PC-9 (cell line): ENCODE results near the gene MAEA. TPM values are rescaled to one million over a fixed set of nuclear protein-coding genes. Genes with fewer than 3 reads are reported as not detected.
A peak's percentile ranks its signal among the peaks of the same experiment; 100 is the strongest.

ENCODE experiments used
- Bru-seq: library from RNA; stranded (reverse); fragments of 400-500 nt; gene quantifications from one replicate; lab custom pipeline; 2021; lab: Mats Ljungman, UMichigan
- BruChase-seq, 2 experiments: library from RNA; stranded (reverse); fragments of 400-500 nt; gene quantifications; one replicate each; lab custom pipeline; 2021; lab: Mats Ljungman, UMichigan
- BruUV-seq: library from RNA; stranded (reverse); fragments of 400-500 nt; replicated peaks from 2 replicates; lab custom pipeline; 2021; lab: Mats Ljungman, UMichigan
- CTCF ChIA-PET: fragments of 300-600 bp; sonication (Branson Sonifier 250); formaldehyde crosslinking; loops from one replicate; lab custom pipeline; 2022; ENCODE audit warnings: antibody characterized with exemption; lab: Charles Lee
- POLR2A ChIA-PET: fragments of 300-600 bp; sonication (Branson Sonifier 250); formaldehyde crosslinking; loops from one replicate; lab custom pipeline; 2022; ENCODE audit warnings: antibody characterized with exemption; ENCODE audit not compliant: unreplicated experiment; lab: Charles Lee
- DNase-seq, 2 experiments: peaks; one replicate each; pipeline versions ENCODE4 v3.0.0 to v3.0.0-alpha.2; 2015 to 2022; ENCODE audit warnings: mixed read lengths in 1 of 2
- H2AFZ ChIP-seq: fragments of 200-600 bp; sonication (generic); 2 replicates; pipeline ENCODE4 v1.8.1; 2017; ENCODE audit warnings: antibody characterized with exemption
- H3F3A ChIP-seq: fragments of 200-600 bp; sonication (generic); 2 replicates; pipeline ENCODE4 v1.8.1; 2017; ENCODE audit warnings: antibody characterized with exemption, mild to moderate bottlenecking, low read depth; ENCODE audit not compliant: insufficient read depth
- H3K27ac ChIP-seq: fragments of 200-600 bp; sonication (generic); 2 replicates; pipeline ENCODE4 v1.6.1; 2016; ENCODE audit warnings: mixed run types
- H3K27me3 ChIP-seq: fragments of 200-600 bp; sonication (generic); 2 replicates; pipeline ENCODE4 v1.6.1; 2016; ENCODE audit warnings: low read depth, mixed run types; ENCODE audit not compliant: insufficient read depth
- H3K36me3 ChIP-seq: fragments of 200-600 bp; sonication (generic); 2 replicates; pipeline ENCODE4 v1.6.1; 2016; ENCODE audit warnings: low read depth, mixed run types
- H3K4me1 ChIP-seq: fragments of 200-600 bp; sonication (generic); replicated peaks from 2 replicates; pipeline ENCODE4 v1.6.1; 2016; ENCODE audit warnings: mixed run types; ENCODE audit not compliant: insufficient read depth
- H3K4me2 ChIP-seq: fragments of 200-600 bp; sonication (generic); 2 replicates; pipeline ENCODE4 v1.6.1; 2017; ENCODE audit warnings: mixed run types
- H3K4me3 ChIP-seq: fragments of 200-600 bp; sonication (generic); 2 replicates; pipeline ENCODE4 v1.6.1; 2016; ENCODE audit warnings: mixed run types
- H3K79me2 ChIP-seq: fragments of 200-600 bp; sonication (generic); 2 replicates; pipeline ENCODE4 v1.6.1; 2017; ENCODE audit warnings: low read depth, mixed run types
- H3K9me2 ChIP-seq: fragments of 200-600 bp; sonication (generic); 2 replicates; pipeline ENCODE4 v1.8.1; 2017; ENCODE audit warnings: mild to moderate bottlenecking; ENCODE audit not compliant: insufficient read depth
- H3K9me3 ChIP-seq: fragments of 200-600 bp; sonication (generic); 2 replicates; pipeline ENCODE4 v1.8.1; 2016; ENCODE audit warnings: low read depth; ENCODE audit not compliant: insufficient read depth
- H4K20me1 ChIP-seq: fragments of 200-600 bp; sonication (generic); 2 replicates; pipeline ENCODE4 v1.8.1; 2017; ENCODE audit not compliant: insufficient read depth
- EZH2 ChIP-seq: fragments of 200-600 bp; sonication (generic); IDR thresholded peaks from 2 replicates; pipeline ENCODE4 v1.8.0; 2017; ENCODE audit warnings: antibody characterized with exemption, low read depth
- intact Hi-C: fragments of 100-400 bp; cut with micrococcal nuclease; formaldehyde crosslinking; loops from one replicate; pipeline ENCODE4 v1.10.0; 2022; ENCODE audit not compliant: unreplicated experiment
- long read RNA-seq: library from polyadenylated mRNA; stranded (forward); transcript quantifications from one replicate; pipeline ENCODE4 v2.0.0, GENCODE V29; 2022
- total RNA-seq: library from RNA; stranded (reverse); gene quantifications from 2 replicates; pipeline ENCODE4 v1.2.3, GENCODE V29; 2021
- TF ChIP-seq, protein P1 (sequence below): fragments of 200-600 bp; sonication (generic); conservative IDR thresholded peaks from 2 replicates; pipeline ENCODE4 v1.6.1; 2017; ENCODE audit warnings: mixed run types, antibody characterized with exemption, mild to moderate bottlenecking, moderate library complexity

Gene MAEA
- total RNA-seq = 79.4 and 88.6 TPM in 2 replicates
- percentile 73 among the genes with signal in this experiment for Bru-seq, nascent RNA
- percentile 72 among the genes with signal in this experiment for BruChase-seq, experiment 1, labeled RNA remaining after a 2-hour chase
- percentile 84 among the genes with signal in this experiment for BruChase-seq, experiment 2, labeled RNA remaining after a 6-hour chase
- long read RNA-seq, transcript MAEA-202 (9 exons, 2,222 nt) = major isoform, 146 of 174 reads
- long read RNA-seq, partial matches to known transcripts = 12 of 174 reads
- long read RNA-seq, other reads (novel, unspliced or antisense) = 14 of 174 reads

DNA sequence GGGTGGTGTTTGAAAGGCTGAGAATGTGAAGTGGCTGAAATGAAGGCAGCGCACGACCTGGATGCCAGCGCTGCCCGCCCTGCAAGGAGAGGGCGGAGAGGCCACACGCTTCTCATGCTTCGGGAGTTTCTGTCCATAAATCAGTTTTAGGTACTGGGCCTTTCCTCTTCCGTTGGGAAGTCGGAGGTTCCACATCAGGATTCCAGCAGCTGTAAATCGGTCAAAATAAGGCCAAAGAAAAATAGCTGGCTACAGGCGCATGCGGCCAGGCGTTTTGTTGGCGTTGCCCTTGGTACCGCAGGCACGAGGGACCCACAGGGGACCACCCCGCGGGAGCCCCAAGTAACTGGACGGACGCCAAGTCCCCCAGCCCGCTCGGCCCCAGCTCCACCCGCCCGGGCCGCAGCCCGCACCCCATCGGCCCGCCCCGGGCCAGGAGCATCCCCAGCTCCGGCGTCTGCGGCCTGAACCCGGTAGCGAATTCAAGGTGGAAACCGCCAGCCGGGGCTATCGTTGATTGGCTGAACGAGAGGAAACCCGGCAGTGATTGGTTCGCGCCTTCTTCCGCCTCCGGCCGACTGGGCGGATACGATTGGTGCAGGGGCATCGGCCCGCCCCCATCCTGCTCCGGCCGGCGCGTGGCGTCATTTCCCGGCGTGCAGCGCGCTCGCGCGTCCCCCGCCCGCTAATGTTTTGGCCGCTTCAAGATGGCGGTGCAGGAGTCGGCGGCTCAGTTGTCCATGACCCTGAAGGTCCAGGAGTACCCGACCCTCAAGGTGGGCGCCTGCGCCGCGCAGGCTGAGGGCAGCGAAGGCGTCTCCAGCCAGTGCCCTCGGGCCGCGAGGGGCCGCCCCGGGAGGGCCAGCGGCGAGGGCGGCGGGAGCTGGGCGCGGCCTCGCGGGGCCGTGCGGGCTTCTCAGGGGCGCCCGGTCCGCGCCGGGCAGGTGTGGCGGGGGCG lies at the start of gene MAEA:
Gene MAEA, plus strand, starts transcription at position 685 of the 958 bp plus-strand sequence. Its CDS starts 23 bp downstream, at position 708.
- POLR2A ChIA-PET = interaction anchor here (0.6 kb wide), 3 partner anchors 40 to 611 kb away, joined by 3 to 5 read pairs (median 5); no protein-coding TSS in a partner anchor

DNA sequence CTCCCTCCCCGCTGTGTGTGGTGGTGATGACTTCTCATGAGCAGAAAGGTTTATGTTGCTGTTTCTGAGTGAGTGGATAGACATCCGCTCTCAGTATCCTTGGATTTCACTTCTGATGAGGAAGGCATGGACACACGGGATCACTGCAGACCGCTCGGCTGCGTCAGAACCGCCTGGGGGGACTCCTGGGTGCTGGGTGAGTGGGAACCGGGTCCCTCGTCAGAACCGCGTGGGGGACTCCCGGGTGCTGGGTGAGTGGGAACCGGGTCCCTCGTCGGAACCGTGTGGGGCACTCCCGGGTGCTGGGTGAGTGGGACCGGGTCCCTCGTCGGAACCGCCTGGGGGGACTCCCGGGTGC lies 49.8 kb upstream of the MAEA start:
- Histone ChIP-seq H3K4me1 (no peaks in the 10 kb centered on the region), H3K9me2 (no peaks in the 10 kb centered on the region), H4K20me1 (peaks cover 70% of the 10 kb centered on the region), H3K79me2 (peaks cover 47% of the 10 kb centered on the region), H3K9me3 (no peaks in the 10 kb centered on the region), H3K4me3 (no peak overlapping the region), H2AFZ (no peak overlapping the region), H3K4me2 (no peak overlapping the region), H3K27ac (no peak overlapping the region), H3K36me3 (no peaks in the 10 kb centered on the region), H3F3A (no peaks in the 10 kb centered on the region), H3K27me3 (no peaks in the 10 kb centered on the region)
- CTCF ChIA-PET = interaction anchor here (0.7 kb wide), 1 partner anchor 11 kb away, joined by 3 read pairs; no protein-coding TSS in a partner anchor
- POLR2A ChIA-PET = no interaction called here
- intact Hi-C loops = no loop called here
- no peak for TF ChIP-seq EZH2
- TF ChIP-seq, protein P1, sequence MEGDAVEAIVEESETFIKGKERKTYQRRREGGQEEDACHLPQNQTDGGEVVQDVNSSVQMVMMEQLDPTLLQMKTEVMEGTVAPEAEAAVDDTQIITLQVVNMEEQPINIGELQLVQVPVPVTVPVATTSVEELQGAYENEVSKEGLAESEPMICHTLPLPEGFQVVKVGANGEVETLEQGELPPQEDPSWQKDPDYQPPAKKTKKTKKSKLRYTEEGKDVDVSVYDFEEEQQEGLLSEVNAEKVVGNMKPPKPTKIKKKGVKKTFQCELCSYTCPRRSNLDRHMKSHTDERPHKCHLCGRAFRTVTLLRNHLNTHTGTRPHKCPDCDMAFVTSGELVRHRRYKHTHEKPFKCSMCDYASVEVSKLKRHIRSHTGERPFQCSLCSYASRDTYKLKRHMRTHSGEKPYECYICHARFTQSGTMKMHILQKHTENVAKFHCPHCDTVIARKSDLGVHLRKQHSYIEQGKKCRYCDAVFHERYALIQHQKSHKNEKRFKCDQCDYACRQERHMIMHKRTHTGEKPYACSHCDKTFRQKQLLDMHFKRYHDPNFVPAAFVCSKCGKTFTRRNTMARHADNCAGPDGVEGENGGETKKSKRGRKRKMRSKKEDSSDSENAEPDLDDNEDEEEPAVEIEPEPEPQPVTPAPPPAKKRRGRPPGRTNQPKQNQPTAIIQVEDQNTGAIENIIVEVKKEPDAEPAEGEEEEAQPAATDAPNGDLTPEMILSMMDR = no peak
- no peak for DNase-seq
- BruUV-seq = no TSS peak

More for the DNA sequence above, at the start of gene MAEA:
- Histone ChIP-seq H3K9me3 (no peaks in the 10 kb centered on the region; the same call in 1 of the 2 replicates), H3F3A (peaks cover 11% of the 10 kb centered on the region), H3K4me3 (peak within 1 kb of the TSS; percentile 77), H3K4me2 (peak within 1 kb of the TSS; percentile 97), H3K27ac (peak within 1 kb of the TSS; percentile 53), H3K27me3 (no peaks in the 10 kb centered on the region), H3K4me1 (peaks cover 27% of the 10 kb centered on the region), H3K9me2 (no peaks in the 10 kb centered on the region), H3K79me2 (peaks cover 45% of the 10 kb centered on the region), H4K20me1 (peaks cover 41% of the 10 kb centered on the region), H3K36me3 (no peaks in the 10 kb centered on the region), H2AFZ (peak within 1 kb of the TSS; percentile 89)
- TF ChIP-seq, protein P1 = no peak
- DNase-seq = peak; percentile 90 to 97
- CTCF ChIA-PET = interaction anchor here (0.5 kb wide), 1 partner anchor 478 kb away, joined by 10 read pairs; no protein-coding TSS in a partner anchor
- intact Hi-C loops = loop anchor here (1.0 to 5.0 kb wide), 3 partner anchors 38 to 56 kb away; partner anchors contain the start of gene CTBP1
- TSS peak; percentile 91 for BruUV-seq
